ENCODE results near the gene ERICH3. TPM values are rescaled to one million over a fixed set of nuclear protein-coding genes. Genes with fewer than 3 reads are reported as not detected.

The ERICH3 gene
- total and polyA plus RNA-seq, 2 donors: 0.78 to 5.2 TPM

DNA sequence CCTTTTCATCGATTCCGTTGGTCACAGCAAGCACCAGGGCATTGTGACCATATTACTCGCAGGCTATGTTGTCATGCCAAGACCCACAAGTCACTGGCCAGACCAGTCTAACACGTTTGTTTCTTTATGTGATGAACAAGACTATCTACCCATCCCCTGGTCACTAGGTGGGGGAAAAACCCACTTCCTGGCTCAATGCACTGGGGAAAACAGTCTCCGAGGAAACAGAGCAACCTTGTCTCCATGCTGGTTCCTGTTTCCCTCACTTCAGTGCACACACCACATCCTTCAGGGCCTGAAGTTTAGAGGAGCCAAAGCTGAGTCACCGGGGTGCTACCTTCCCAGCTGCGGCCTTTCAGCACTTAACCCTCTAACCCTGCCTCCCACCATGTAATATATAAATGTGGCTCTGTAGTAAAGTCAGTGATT, 20.9 kb downstream of the ERICH3 start:
- Histone ChIP-seq H3K27ac (ENCODE audit: low read depth in 1 of 2, low read length in 1 of 2) (no peak overlapping the region), H3K9me3 (ENCODE audit: control insufficient read depth in 2 of 2, insufficient read depth in 1 of 2, low read length in 1 of 2) (no peaks in the 10 kb centered on the region), H3K36me3 (ENCODE audit: control insufficient read depth in 2 of 2, insufficient read depth in 2 of 2, low read length in 1 of 2) (no peaks in the 10 kb centered on the region), H3K4me1 (ENCODE audit: control insufficient read depth in 2 of 2, insufficient read depth in 2 of 2, low read length in 2 of 2) (no peaks in the 10 kb centered on the region), H3K27me3 (ENCODE audit: control insufficient read depth in 2 of 2, insufficient read depth in 1 of 2, low read length in 1 of 2) (no peaks in the 10 kb centered on the region), H3K4me3 (ENCODE audit: low read length in 2 of 2) (no peak overlapping the region)
- DNase-seq (ENCODE audit: low read depth in 6 of 9, low spot score in 9 of 9): no peak
- WGBS: 50% methylated on average over 7 of the region's 7 CpGs

DNA sequence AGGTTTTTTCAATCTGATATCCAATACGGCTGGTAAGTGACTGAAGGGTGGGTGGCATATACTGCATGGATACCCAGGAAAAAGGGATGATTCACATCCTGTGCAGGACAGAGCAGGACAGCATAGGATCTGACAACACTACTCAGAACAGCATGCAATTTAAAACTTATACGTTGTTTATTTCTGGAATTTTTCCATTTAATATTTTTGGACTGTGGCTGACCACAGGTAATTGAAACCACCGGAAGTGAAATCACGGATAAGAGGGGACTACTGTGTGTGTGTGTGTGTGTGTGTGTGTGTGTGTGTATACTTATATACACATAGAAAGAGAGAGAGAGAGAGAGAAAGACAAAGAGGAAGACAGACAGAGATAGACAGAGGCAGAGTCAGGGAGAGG, 23.0 kb downstream of the ERICH3 start:
- DNase-seq (ENCODE audit: low read depth in 6 of 9, low spot score in 9 of 9): no peak
- Histone ChIP-seq H3K4me3 (ENCODE audit: low read length in 2 of 2) (no peak overlapping the region), H3K4me1 (ENCODE audit: control insufficient read depth in 2 of 2, insufficient read depth in 2 of 2, low read length in 2 of 2) (no peaks in the 10 kb centered on the region), H3K27me3 (ENCODE audit: control insufficient read depth in 2 of 2, insufficient read depth in 1 of 2, low read length in 1 of 2) (no peaks in the 10 kb centered on the region), H3K36me3 (ENCODE audit: control insufficient read depth in 2 of 2, insufficient read depth in 2 of 2, low read length in 1 of 2) (no peaks in the 10 kb centered on the region), H3K27ac (ENCODE audit: low read depth in 1 of 2, low read length in 1 of 2) (no peak overlapping the region), H3K9me3 (ENCODE audit: control insufficient read depth in 2 of 2, insufficient read depth in 1 of 2, low read length in 1 of 2) (no peaks in the 10 kb centered on the region)
- 90% methylated on average over 4 of the region's 4 CpGs for WGBS

- Histone ChIP-seq H3K4me1 (ENCODE audit: control insufficient read depth in 2 of 2, insufficient read depth in 2 of 2, low read length in 2 of 2) (no peaks in the 10 kb centered on the region), H3K4me3 (ENCODE audit: low read length in 2 of 2) (no peak overlapping the region), H3K27ac (ENCODE audit: low read depth in 1 of 2, low read length in 1 of 2) (no peak overlapping the region), H3K27me3 (ENCODE audit: control insufficient read depth in 2 of 2, insufficient read depth in 1 of 2, low read length in 1 of 2) (no peaks in the 10 kb centered on the region), H3K36me3 (ENCODE audit: control insufficient read depth in 2 of 2, insufficient read depth in 2 of 2, low read length in 1 of 2) (no peaks in the 10 kb centered on the region), H3K9me3 (ENCODE audit: control insufficient read depth in 2 of 2, insufficient read depth in 1 of 2, low read length in 1 of 2) (no peaks in the 10 kb centered on the region)
- DNase-seq (ENCODE audit: low read depth in 6 of 9, low spot score in 9 of 9): no peak
Observed at GRCh38 chr1:74641876-74642275, 31.7 kb downstream of the ERICH3 start.

GRCh38 chr1:74641161-74641560, 32.4 kb downstream of the ERICH3 start:
- no peak overlapping the region for H3K4me3 ChIP-seq (ENCODE audit: low read length in 2 of 2)
- H3K36me3 ChIP-seq (ENCODE audit: control insufficient read depth in 2 of 2, insufficient read depth in 2 of 2, low read length in 1 of 2): no peaks in the 10 kb centered on the region
- no peaks in the 10 kb centered on the region for H3K4me1 ChIP-seq (ENCODE audit: control insufficient read depth in 2 of 2, insufficient read depth in 2 of 2, low read length in 2 of 2)
- WGBS: 94% methylated on average over 5 of the region's 5 CpGs
- H3K27ac ChIP-seq (ENCODE audit: low read depth in 1 of 2, low read length in 1 of 2): no peak overlapping the region
- H3K9me3 ChIP-seq (ENCODE audit: control insufficient read depth in 2 of 2, insufficient read depth in 1 of 2, low read length in 1 of 2): no peaks in the 10 kb centered on the region
- H3K27me3 ChIP-seq (ENCODE audit: control insufficient read depth in 2 of 2, insufficient read depth in 1 of 2, low read length in 1 of 2): no peaks in the 10 kb centered on the region
- DNase-seq (ENCODE audit: low read depth in 6 of 9, low spot score in 9 of 9): no peak

- Histone ChIP-seq H3K4me3 (ENCODE audit: low read length in 2 of 2) (no peak overlapping the region), H3K4me1 (ENCODE audit: control insufficient read depth in 2 of 2, insufficient read depth in 2 of 2, low read length in 2 of 2) (no peaks in the 10 kb centered on the region), H3K27ac (ENCODE audit: low read depth in 1 of 2, low read length in 1 of 2) (no peak overlapping the region), H3K36me3 (ENCODE audit: control insufficient read depth in 2 of 2, insufficient read depth in 2 of 2, low read length in 1 of 2) (no peaks in the 10 kb centered on the region), H3K9me3 (ENCODE audit: control insufficient read depth in 2 of 2, insufficient read depth in 1 of 2, low read length in 1 of 2) (no peaks in the 10 kb centered on the region), H3K27me3 (ENCODE audit: control insufficient read depth in 2 of 2, insufficient read depth in 1 of 2, low read length in 1 of 2) (no peaks in the 10 kb centered on the region)
- no peak for DNase-seq (ENCODE audit: low read depth in 6 of 9, low spot score in 9 of 9)
- 93% methylated on average over 1 of the region's 1 CpG for WGBS
Observed at GRCh38 chr1:74637296-74637695, 36.3 kb downstream of the ERICH3 start.

DNA sequence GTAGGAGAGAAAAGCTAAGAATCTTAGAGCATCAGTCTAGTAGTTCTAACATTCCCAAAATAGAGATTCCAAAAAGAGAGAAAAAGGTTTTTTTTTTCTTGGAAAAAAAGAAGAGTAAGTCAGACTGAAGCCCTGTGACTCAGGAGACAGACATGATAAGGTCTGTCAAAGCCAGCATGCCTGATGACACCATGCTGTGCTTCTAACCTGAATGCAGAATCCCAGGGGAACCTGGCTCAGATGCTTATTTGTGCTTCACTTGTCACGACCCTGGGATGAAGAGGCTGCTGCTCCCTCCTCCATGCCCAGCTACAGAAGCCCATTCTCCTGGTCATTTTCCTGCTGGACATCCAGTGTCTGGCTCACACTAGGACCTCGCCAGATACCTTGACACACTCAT, 44.3 kb downstream of the ERICH3 start:
- Histone ChIP-seq H3K27ac (ENCODE audit: low read depth in 1 of 2, low read length in 1 of 2) (no peak overlapping the region), H3K27me3 (ENCODE audit: control insufficient read depth in 2 of 2, insufficient read depth in 1 of 2, low read length in 1 of 2) (no peaks in the 10 kb centered on the region), H3K4me3 (ENCODE audit: low read length in 2 of 2) (no peak overlapping the region), H3K9me3 (ENCODE audit: control insufficient read depth in 2 of 2, insufficient read depth in 1 of 2, low read length in 1 of 2) (no peaks in the 10 kb centered on the region), H3K4me1 (ENCODE audit: control insufficient read depth in 2 of 2, insufficient read depth in 2 of 2, low read length in 2 of 2) (no peaks in the 10 kb centered on the region), H3K36me3 (ENCODE audit: control insufficient read depth in 2 of 2, insufficient read depth in 2 of 2, low read length in 1 of 2) (no peaks in the 10 kb centered on the region)
- no peak for DNase-seq (ENCODE audit: low read depth in 6 of 9, low spot score in 9 of 9)
- 63% methylated on average over 2 of the region's 2 CpGs for WGBS

- H3K4me1 ChIP-seq (ENCODE audit: control insufficient read depth in 2 of 2, insufficient read depth in 2 of 2, low read length in 2 of 2): no peaks in the 10 kb centered on the region
- H3K4me3 ChIP-seq (ENCODE audit: low read length in 2 of 2): no peak overlapping the region
- no peaks in the 10 kb centered on the region for H3K9me3 ChIP-seq (ENCODE audit: control insufficient read depth in 2 of 2, insufficient read depth in 1 of 2, low read length in 1 of 2)
- no peak for DNase-seq (ENCODE audit: low read depth in 6 of 9, low spot score in 9 of 9)
- WGBS: 94% methylated on average over 2 of the region's 2 CpGs
- H3K27ac ChIP-seq (ENCODE audit: low read depth in 1 of 2, low read length in 1 of 2): no peak overlapping the region
- H3K27me3 ChIP-seq (ENCODE audit: control insufficient read depth in 2 of 2, insufficient read depth in 1 of 2, low read length in 1 of 2): no peaks in the 10 kb centered on the region
- no peaks in the 10 kb centered on the region for H3K36me3 ChIP-seq (ENCODE audit: control insufficient read depth in 2 of 2, insufficient read depth in 2 of 2, low read length in 1 of 2)
Observed at GRCh38 chr1:74623716-74624115, 49.9 kb downstream of the ERICH3 start.

- Histone ChIP-seq H3K4me1 (ENCODE audit: control insufficient read depth in 2 of 2, insufficient read depth in 2 of 2, low read length in 2 of 2) (no peaks in the 10 kb centered on the region), H3K4me3 (ENCODE audit: low read length in 2 of 2) (no peak overlapping the region), H3K27ac (ENCODE audit: low read depth in 1 of 2, low read length in 1 of 2) (no peak overlapping the region), H3K27me3 (ENCODE audit: control insufficient read depth in 2 of 2, insufficient read depth in 1 of 2, low read length in 1 of 2) (no peaks in the 10 kb centered on the region), H3K9me3 (ENCODE audit: control insufficient read depth in 2 of 2, insufficient read depth in 1 of 2, low read length in 1 of 2) (no peaks in the 10 kb centered on the region), H3K36me3 (ENCODE audit: control insufficient read depth in 2 of 2, insufficient read depth in 2 of 2, low read length in 1 of 2) (no peaks in the 10 kb centered on the region)
- DNase-seq (ENCODE audit: low read depth in 6 of 9, low spot score in 9 of 9): no peak
- WGBS: 92% methylated on average over 3 of the region's 3 CpGs
Observed at GRCh38 chr1:74620242-74620641, 53.4 kb downstream of the ERICH3 start.

DNA sequence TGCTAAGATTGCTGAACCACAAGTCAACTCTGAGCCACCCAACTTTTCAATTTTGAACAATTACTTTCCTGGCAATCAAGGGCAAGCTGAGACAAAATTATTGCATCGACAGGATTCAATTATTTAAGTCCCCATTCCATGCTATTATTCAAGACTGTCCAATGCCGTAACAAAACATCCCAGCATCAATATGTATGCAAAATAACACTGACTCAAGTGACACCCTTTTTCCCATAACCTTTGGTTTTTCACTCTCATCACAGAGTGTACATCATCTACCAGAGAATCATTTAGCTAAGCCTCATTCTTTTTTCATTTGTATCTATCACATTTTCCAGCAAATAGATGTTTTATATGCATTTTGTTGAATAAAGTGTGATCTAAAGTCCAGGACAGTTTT, 54.6 kb downstream of the ERICH3 start:
- H3K9me3 ChIP-seq (ENCODE audit: control insufficient read depth in 2 of 2, insufficient read depth in 1 of 2, low read length in 1 of 2): no peaks in the 10 kb centered on the region
- no peak overlapping the region for H3K27ac ChIP-seq (ENCODE audit: low read depth in 1 of 2, low read length in 1 of 2)
- no peaks in the 10 kb centered on the region for H3K27me3 ChIP-seq (ENCODE audit: control insufficient read depth in 2 of 2, insufficient read depth in 1 of 2, low read length in 1 of 2)
- WGBS: 91% methylated on average over 2 of the region's 2 CpGs
- no peak for DNase-seq (ENCODE audit: low read depth in 6 of 9, low spot score in 9 of 9)
- H3K36me3 ChIP-seq (ENCODE audit: control insufficient read depth in 2 of 2, insufficient read depth in 2 of 2, low read length in 1 of 2): no peaks in the 10 kb centered on the region
- no peaks in the 10 kb centered on the region for H3K4me1 ChIP-seq (ENCODE audit: control insufficient read depth in 2 of 2, insufficient read depth in 2 of 2, low read length in 2 of 2)
- no peak overlapping the region for H3K4me3 ChIP-seq (ENCODE audit: low read length in 2 of 2)

DNA sequence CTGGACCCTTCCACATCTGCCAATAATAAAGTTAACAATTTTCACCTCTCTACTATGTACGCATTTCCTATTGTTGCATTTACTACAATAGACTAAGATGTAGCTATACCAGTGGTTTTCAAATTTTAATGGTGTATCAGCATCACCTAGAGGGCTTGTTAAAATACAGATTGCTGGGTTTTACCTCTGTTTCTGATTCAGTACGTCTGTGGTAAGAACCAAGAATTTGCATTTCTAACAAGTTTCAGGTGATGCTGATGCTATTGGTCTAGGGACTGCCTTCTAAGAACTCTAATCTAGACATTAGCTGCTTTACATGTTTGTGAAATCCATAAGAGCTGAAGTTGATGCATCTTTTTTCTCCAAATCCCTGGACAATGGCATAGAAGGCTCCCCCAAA, 59.7 kb downstream of the ERICH3 start:
- no peak for DNase-seq (ENCODE audit: low read depth in 6 of 9, low spot score in 9 of 9)
- 93% methylated on average over 2 of the region's 2 CpGs for WGBS
- Histone ChIP-seq H3K4me3 (ENCODE audit: low read length in 2 of 2) (no peak overlapping the region), H3K4me1 (ENCODE audit: control insufficient read depth in 2 of 2, insufficient read depth in 2 of 2, low read length in 2 of 2) (no peaks in the 10 kb centered on the region), H3K36me3 (ENCODE audit: control insufficient read depth in 2 of 2, insufficient read depth in 2 of 2, low read length in 1 of 2) (no peaks in the 10 kb centered on the region), H3K9me3 (ENCODE audit: control insufficient read depth in 2 of 2, insufficient read depth in 1 of 2, low read length in 1 of 2) (no peaks in the 10 kb centered on the region), H3K27ac (ENCODE audit: low read depth in 1 of 2, low read length in 1 of 2) (no peak overlapping the region), H3K27me3 (ENCODE audit: control insufficient read depth in 2 of 2, insufficient read depth in 1 of 2, low read length in 1 of 2) (no peaks in the 10 kb centered on the region)

Measured in thymus (tissue), 11 donors.